ENCODE data around the gene SEC22B.
"Not testable (repeated sequence)": the region's sequence is repeated elsewhere in the genome, so short reads cannot be mapped to it uniquely, and the experiment has no call there.

The SEC22B gene

DNA sequence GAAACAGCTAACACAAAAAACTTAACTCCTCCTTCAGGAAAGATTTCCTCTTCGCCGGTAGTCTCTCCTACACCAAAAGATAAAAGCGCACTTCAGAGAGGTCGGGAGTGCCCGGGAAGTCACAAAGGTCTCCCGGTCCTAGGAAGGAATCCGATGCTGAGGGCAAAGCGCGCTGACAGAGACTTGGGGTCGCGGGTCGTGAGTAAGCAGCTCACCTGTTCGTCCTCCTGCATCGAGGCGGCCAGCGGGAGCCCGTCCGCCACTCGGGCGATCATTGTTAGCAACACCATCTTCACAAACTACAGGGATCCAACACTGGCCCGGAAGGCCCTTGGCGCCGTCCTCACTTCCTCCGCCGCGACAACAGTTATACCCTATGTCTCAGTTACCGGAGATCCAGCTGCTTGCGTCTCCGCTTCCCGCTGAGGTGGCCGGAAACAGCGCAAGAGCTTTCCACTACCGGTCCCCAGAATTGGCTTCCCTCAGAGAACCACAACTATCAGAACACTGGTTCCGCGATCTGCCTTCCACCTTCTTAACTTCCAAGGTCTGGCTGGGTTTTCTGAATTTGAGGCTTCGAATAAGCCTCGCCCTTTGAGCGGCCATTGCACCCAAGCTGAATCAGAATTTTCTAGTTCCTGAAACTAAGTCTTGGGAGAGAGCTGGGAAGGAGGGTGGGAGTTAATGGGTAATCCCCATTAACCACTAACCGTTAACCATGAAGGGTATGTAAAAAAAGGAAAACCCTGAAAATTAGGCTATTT is at the start of gene SEC22B:
Gene SEC22B, minus strand, starts transcription at position 429 of the 764 bp plus-strand sequence. Its CDS starts 139 bp downstream, at position 290.
- peak; percentile 69 to 70 for DNase-seq (ENCODE audit: low read depth in 2 of 2, low spot score in 1 of 2)

DNA sequence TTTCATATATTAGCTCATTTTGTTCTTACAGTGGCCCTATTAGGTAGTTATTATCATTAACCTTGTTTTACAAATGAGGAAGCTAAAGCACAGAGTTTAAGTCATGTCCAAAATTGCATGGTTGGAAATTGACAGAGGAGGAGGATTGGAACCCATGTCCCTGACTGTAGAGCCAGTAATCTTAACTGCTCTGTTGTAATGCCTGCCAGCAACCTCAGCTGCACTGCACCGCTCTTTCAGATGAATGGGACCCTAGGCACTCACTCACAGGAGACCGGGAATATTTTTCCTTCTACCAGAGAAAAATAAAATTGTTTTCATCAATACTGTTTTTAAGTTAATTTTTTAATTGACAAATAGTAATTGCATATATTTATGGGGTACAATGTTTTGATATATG is 41.6 kb upstream of the SEC22B start:
- not testable (repeated sequence) for DNase-seq (ENCODE audit: low read depth in 2 of 2, low spot score in 1 of 2)

DNA sequence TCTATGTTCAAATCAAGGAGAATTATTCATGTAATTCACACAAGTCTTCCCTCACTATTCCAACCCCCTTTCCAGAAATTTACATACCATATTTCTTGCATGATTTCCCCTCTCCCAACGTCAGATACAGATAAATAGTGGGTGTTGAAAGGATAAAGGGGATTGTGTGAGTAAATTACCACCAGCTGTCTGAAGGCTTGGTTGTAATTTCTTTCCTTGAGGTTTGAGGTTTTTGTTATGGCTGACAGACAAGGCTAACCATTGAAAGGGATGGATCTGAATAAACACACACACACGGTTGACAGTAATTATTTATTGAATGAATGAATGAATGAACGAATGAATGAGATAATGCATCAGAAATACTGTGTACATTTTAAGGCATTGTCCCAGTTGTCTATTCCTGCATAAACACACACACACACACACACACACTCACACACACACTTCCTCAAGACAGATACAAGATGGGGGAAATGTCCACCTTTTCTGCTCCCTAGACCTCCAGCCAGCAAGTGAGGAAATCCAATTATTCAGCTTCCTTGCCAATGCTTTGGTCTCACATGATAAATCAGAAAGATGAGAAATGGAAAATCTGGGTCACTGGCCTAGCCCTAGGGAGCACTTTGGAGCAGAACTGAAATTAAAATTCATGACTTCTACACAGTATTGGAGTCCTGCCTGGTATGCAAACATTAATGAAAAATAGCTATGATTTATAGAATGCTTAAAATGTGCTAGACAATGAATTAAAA is 41.0 kb upstream of the SEC22B start:
- not testable (repeated sequence) for DNase-seq (ENCODE audit: low read depth in 2 of 2, low spot score in 1 of 2)

DNA sequence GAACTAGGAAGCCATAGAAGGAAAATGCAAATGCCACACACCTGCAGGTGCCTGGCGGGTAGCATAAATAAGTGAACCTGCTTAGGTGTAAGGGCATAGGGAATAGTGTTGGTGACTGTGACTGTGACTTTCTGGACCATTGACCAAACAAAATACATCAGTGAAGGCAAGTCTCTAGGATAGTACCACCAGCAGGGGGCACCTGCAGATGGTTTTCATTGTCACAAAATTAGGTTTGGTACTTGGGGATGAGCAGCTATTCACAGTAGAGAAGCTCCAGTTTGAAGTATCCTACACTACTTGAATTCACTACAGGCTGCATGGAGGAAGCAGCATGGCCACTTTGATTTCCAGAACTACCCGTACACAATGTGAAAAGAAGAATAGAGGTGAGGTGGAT is 37.3 kb upstream of the SEC22B start:
- DNase-seq (ENCODE audit: low read depth in 2 of 2, low spot score in 1 of 2), result not testable (repeated sequence)

DNA sequence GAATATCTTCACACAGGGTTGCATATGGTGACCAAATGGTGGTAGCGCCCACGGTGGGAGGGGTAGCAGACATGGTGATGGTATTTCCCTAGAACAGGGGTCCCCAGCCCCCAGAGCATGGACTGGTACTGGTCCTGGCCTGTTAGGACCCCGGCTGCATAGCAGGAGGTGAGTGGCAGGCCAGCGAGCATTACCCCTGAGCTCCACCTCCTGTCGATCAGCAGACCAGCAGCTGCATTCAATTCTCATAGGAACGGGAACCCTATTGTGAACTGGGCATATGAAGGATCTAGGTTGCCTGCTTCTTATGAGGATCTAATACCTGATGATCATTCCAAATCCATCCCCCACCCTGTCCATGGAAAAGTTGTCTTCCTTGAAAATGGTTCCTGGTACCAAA is 34.4 kb upstream of the SEC22B start:
- not testable (repeated sequence) for DNase-seq (ENCODE audit: low read depth in 2 of 2, low spot score in 1 of 2)

DNA sequence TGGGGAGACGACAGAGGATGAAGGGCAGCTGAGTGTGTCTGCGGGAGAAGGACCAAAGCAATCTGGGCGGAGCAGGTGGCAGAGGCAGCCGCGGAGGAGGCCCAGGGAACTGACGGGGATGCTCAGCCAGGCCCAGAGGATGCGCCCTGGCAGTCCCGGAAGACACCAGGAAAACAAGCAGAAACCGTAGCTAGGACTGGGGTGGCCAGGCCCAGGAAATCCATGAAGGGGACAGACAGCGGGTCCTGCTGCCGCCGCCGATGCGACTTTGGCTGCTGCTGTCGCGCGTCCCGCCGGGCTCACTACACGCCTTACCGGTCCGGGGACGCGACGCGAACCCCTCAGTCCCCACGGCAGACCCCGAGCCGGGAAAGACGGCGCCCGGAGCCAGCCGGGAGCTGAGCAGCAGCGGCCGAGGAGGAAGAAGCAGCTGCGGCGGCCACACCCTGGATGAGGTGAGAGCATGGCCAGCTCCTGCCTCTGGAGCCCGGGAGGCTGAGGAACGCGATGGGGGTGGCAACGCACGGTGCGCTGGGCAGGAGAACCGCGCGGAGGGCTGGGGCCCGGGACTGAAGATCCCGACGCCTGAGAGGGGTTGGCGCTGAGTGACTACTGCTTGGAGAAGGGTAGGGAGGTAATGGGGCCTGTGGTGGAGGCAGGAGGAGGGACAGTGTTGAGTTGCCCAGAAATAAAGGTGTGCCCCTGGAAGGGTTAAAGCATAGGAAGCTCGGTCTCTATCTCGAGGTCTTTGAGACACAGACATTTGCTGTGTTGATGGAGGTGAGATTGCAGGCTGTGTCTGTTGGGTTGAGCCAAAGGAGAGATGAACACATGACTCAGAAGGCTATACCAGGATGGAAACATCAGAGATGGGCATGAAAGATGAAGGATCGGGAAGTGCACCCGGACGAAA is 20.8 kb upstream of the SEC22B start:
- DNase-seq (ENCODE audit: low read depth in 2 of 2, low spot score in 1 of 2), result not testable (repeated sequence)

DNA sequence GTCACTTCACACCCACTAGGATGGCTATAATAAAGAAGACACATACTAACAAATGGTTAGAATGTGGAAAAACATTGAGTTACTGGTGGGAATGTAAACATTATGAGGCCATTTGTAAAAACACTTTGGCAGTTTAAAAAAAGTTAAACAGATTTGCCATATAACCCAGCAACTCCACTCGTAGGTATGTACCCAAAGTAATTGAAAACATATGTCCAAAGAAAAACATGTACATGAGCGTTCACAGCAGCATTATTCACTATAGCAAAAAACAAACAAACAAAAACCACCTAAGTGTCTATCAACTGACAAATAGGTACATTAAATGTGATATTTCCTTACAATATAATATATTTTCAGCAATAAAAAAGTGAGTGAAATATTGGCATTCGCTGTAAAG is 12.3 kb upstream of the SEC22B start:
- not testable (repeated sequence) for DNase-seq (ENCODE audit: low read depth in 2 of 2, low spot score in 1 of 2)

DNA sequence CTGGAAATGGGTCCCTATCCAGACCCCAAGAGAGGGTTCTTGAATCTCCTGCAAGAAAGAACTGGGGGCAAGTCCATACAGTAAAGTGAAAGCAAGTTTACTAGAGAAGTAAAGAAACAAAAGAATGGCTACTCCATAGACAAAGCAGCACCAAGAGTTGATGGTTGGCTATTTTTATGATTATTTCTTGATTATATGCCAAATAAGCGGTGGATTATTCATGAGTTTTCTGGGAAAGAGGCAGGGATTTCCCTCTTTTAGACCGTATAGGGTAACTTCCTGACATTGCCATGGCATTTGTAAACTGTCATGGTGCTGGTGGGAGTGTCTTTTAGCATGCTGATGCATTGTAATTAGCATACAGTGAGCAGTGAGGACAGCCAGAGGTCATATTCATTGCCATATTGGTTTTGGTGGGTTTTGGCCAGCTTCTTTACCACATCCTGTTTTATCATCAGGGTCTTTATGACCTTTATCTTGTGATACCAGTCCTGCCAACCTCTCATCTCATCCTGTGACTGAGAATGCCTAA is 5.9 kb upstream of the SEC22B start:
- not testable (repeated sequence) for DNase-seq (ENCODE audit: low read depth in 2 of 2, low spot score in 1 of 2)

DNA sequence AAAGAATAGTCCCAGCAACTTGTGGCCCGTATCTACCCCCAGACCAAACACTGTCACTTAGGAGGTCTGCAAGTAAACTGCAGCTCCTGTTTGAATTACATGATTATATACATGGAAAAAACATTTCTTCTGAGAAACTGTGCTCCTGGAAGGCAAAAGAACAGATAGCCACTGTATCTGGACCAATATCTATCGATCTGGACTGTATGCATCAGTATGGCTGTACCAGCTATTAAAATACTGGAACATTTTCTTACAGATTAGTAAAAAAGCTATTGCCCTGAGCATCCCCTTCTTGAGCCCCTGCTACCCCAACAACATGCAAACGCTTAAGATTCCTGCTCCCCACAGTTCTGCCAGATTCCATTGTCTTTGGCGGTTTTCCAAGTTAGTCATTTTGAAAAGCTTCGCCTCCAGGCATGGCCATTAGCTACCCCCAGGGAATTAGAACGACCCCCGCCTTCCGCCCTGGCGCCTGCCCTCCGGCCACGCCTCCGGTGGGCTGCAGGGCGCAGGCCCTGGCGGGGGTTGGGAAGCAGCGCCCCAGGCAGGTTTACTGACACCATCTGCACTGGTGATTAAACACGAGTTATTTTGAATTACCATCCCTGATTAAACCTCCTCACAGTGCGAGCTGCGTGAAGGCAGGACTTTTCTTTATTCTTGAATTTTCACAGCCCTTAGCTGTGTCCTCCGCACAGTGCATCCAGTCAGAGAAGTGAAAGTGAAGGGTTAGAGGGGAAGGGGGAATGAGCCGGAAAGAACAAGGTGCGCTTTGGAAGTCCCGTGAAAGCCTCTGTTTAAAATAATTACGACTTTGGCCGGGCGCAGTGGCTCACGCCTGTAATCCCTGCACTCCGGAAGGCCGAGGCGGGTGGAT is 3.7 kb upstream of the SEC22B start:
- DNase-seq (ENCODE audit: low read depth in 2 of 2, low spot score in 1 of 2), result not testable (repeated sequence)

DNA sequence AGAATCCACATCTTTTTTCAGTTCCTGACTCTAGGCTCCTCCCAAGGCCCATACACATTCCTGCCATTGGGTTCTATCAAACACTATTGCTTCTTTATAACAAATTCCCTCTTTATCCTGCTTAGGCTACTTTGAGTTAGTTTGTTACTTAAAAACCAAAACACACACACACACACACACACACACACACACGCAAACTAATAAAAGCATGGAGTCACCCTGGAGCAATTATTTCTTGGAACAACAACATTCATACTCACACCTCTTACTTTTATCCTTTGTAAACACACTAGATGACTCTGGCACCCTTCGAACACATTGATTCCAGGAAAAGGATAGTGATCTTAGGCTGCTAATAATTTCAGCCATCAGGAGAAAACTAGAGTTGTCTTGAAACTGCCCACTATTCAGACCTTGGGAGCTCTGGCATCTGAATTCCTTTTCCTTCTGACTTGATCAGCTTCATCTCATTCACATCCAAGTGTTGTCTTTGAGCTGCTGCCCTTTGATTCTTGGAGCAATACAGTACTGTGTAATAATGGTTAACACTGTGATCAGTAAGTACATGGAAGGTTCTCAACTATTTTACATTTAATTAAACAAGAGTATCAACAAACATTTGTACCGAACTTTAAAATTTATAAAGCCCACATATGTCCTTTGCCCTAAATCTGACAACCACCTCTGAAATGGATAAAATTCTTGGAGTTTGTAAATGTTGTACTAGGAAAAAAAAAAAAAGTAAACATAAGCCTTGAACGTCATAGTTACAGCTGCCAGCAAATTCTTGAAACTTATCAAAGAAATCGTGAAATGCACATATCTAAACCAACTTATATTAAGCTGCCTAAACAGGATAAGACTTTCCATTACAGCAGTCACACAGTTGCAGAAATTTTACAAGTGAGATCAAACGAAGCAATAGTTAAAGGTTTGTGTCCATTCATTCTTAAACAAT is 2.8 kb upstream of the SEC22B start:
- no peak for DNase-seq (ENCODE audit: low read depth in 2 of 2, low spot score in 1 of 2)

DNA sequence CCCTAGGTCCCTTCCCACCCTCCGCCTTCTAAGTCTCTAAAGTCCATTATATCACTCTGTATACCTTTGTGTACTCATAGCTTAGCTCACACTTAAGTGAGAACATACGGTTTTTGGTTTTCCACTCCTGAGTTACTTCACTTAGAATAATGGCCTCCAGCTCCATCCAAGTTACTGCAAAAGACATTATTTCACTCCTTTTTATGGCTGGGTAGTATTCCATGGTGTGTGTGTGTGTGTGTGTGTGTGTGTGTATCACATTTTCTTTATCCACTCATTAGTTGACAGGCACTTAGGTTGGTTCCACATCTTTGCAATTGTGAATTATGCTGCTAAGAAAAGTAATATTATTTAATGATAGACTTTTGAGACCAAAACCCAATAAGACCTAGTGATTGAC is 1.7 kb upstream of the SEC22B start:
- DNase-seq (ENCODE audit: low read depth in 2 of 2, low spot score in 1 of 2), result not testable (repeated sequence)

DNA sequence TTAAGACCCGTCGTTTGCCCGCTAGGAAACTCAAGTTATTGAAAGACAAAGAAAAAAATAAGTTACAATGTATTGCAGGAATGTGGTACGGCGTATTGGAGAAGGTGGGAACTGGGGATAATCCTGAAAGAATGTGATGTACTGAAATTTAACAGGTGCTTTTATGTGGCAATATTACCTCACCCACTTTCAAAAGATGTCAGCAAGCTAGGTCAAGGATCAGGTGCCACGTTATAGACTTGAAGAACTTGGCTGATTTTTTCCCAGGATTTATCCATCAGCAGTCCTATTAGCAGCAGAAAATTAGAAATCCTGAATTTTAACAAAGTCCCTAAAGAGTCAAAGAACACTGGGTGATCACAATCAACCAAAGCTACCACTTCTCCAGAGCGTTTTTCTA is 632 bp downstream of the SEC22B start:
- DNase-seq (ENCODE audit: low read depth in 2 of 2, low spot score in 1 of 2), result not testable (repeated sequence)

DNA sequence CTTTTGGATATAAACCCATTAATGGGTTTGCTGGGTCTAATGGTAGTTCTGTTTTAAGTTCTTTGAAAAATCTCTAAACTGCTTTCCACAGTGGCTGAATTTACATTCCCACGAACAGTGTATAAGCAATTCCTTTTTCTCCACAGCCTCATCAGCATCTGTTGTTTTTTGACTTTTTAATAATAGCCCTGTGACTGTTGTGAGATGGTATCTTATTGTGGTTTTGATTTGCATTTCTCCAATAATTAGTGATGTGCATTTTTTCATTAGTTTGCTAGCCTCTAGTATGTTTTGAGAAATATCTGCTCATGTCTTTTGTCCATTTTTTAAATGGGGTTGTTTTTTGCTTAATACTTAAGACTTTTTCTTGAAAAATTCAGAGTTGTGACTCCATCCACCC is 11.6 kb downstream of the SEC22B start:
- DNase-seq (ENCODE audit: low read depth in 2 of 2, low spot score in 1 of 2), result not testable (repeated sequence)

DNA sequence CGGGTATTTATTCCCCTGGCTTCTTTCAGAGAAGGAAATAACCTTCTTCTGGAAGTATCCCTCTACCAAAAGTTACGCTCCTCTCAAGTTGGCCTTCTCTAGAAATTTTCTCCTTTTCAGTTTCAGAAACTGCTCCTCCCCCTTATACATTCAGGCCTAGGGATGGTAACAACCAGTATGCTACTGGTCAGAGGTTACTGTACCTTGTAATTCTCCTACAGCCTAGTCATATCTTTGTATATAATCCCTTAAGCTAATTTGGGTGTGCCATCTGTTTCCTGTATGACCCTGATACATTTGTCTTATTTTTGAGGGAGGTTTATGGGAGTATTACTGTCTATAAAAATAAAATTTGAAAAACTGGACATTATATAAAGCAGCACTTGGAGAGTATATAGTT is 14.3 kb downstream of the SEC22B start:
- DNase-seq (ENCODE audit: low read depth in 2 of 2, low spot score in 1 of 2), result not testable (repeated sequence)

DNA sequence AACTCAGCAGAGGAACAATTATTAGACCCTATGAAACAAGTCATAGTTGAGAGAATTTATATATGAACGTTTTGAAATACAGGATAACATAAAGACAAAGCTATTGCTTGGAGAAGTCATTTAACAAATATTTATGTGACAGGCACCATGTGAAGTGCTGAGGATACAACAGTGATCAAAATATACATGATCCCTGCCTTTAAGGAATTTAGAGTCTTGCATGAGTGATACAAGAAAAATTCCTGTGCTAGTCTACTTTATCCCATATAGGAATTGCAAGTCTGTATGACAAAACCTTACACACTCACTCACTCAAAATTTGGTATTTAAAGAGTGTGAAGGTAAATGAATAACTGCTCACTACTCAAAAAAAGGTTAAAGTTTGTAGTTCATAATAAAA is 17.8 kb downstream of the SEC22B start:
- not testable (repeated sequence) for DNase-seq (ENCODE audit: low read depth in 2 of 2, low spot score in 1 of 2)

DNA sequence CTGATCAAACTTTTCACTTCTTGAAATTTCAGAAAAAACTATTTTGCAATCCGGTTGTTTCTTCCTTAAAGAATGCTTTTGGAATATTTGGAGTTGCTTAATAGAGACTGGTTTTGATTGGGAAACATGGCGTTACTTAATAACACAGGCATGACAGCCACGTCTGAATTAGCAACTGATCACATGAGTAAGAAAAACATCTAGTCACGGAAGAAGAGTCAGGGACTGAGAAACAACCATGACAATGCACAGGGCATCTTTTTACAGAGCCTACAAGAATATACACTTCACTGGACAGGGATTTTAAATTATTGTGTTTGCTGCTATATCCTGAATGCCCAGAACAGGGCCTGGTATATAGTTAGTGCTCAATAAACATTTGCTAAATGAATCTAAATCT is 18.2 kb downstream of the SEC22B start:
- not testable (repeated sequence) for DNase-seq (ENCODE audit: low read depth in 2 of 2, low spot score in 1 of 2)

DNA sequence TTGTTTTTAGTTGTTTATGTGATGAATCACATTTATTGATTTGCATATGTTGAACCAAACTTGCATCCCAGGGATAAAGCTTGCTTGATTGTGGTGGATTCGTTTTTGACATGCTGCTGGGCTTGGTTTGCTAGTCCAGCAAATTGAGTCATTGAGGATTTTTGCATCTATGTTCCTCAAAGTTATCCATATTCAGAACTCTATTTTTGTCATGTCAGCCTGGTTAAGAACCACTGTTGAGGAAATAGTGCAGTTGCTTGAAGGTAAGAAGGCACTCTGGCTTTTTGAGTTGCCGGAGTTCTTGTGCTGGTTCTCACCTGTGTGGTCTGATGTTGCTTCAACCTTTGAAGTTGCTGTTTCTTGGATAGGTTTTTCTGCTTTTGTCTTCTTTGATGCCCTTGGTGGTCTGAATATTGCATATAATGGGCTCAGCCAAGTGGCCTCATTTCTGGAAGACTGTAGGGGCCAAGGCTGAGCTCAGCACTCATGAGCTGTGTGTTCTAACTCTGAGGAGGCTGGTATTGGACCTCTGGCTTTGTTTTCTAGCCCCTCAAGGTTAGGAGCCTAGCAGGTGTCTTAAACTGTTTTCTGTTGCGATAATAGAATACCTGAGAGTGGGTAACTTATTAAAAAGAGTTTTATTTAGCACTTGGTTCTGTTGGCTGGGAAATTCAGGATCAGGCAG is 26.0 kb downstream of the SEC22B start:
- not testable (repeated sequence) for DNase-seq (ENCODE audit: low read depth in 2 of 2, low spot score in 1 of 2)

DNA sequence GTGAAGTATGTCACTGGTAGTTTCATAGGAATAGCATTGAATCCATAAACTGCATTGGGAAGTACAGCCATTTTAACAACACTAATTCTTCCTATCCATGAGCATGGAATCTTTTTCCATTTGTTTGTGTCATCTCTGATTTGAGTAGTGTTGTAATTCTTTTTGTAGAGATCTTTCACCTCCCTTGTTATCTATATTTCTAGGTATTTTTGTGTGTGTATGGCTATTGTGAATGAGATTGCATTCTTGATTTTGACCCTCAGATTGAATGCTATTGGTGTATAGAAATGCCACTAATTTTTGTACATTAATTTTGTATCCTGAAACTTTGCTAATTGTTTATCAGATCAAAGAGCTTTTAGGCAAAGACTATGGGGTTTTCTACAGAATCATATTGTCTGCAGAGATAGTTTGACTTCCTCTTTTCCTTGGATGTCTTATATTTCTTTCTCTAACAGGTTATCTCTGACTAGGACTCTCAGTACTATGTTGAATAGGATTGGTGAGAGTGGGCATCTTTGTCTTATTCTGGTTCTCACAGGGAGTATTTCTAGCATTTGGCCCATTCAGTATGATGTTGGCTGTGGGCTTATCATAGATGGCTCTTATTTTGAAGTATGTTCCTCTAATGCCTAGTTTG is 26.8 kb downstream of the SEC22B start:
- DNase-seq (ENCODE audit: low read depth in 2 of 2, low spot score in 1 of 2), result not testable (repeated sequence)
